BLaER1 (cell line): Measurements from ENCODE around the gene TET1.

Source experiments
- H3K27ac ChIP-seq: shearing (Covaris generic); formaldehyde crosslinking; 2 replicates; pipeline ENCODE4 v1.8.1; 2022
- H3K27me3 ChIP-seq: shearing (Covaris generic); formaldehyde crosslinking; 2 replicates; pipeline ENCODE4 v1.8.1; 2022
- H3K36me3 ChIP-seq: shearing (Covaris generic); formaldehyde crosslinking; 2 replicates; pipeline ENCODE4 v1.8.1; 2022
- H3K4me1 ChIP-seq: shearing (Covaris generic); formaldehyde crosslinking; 2 replicates; pipeline ENCODE4 v1.8.1; 2022
- H3K4me2 ChIP-seq: shearing (Covaris generic); formaldehyde crosslinking; 2 replicates; pipeline ENCODE4 v1.8.1; 2022
- H3K4me3 ChIP-seq: shearing (Covaris generic); formaldehyde crosslinking; 2 replicates; pipeline ENCODE4 v1.8.1; 2022
- H3K9ac ChIP-seq: shearing (Covaris generic); formaldehyde crosslinking; 2 replicates; pipeline ENCODE4 v1.8.1; 2022
- H3K9me3 ChIP-seq: shearing (Covaris generic); formaldehyde crosslinking; 2 replicates; pipeline ENCODE4 v1.8.1; 2022
- H4K20me1 ChIP-seq: shearing (Covaris generic); formaldehyde crosslinking; 2 replicates; pipeline ENCODE4 v1.8.1; 2022
- Cebpa-rat ChIP-seq: shearing (Covaris generic); IDR thresholded peaks from 2 replicates; pipeline ENCODE4 v1.8.1; 2022

The TET1 gene

GRCh38 chr10:68543004-68543918, 16.9 kb upstream of the TET1 start:
- Histone ChIP-seq H3K9me3 (no peaks in the 10 kb centered on the region), H3K27me3 (no peaks in the 10 kb centered on the region), H4K20me1 (no peaks in the 10 kb centered on the region), H3K36me3 (no peaks in the 10 kb centered on the region), H3K9ac (no peak overlapping the region), H3K4me3 (no peak overlapping the region), H3K27ac (no peak overlapping the region), H3K4me1 (no peaks in the 10 kb centered on the region), H3K4me2 (no peak overlapping the region)
- TF ChIP-seq Cebpa-rat, result no peak

- Histone ChIP-seq H3K36me3 (no peaks in the 10 kb centered on the region), H3K27ac (no peak overlapping the region), H3K4me1 (no peaks in the 10 kb centered on the region), H3K4me2 (no peak overlapping the region), H3K9ac (no peak overlapping the region), H3K4me3 (no peak overlapping the region), H3K27me3 (no peaks in the 10 kb centered on the region), H3K9me3 (no peaks in the 10 kb centered on the region), H4K20me1 (no peaks in the 10 kb centered on the region)
- no peak for TF ChIP-seq Cebpa-rat
These were observed 9.3 kb upstream of the TET1 start for GRCh38 chr10:68550747-68551411.

GRCh38 chr10:68553138-68553537, 7.0 kb upstream of the TET1 start:
- Histone ChIP-seq H3K27ac (no peak overlapping the region), H3K36me3 (no peaks in the 10 kb centered on the region), H3K9me3 (no peaks in the 10 kb centered on the region), H3K4me3 (no peak overlapping the region), H4K20me1 (no peaks in the 10 kb centered on the region), H3K4me2 (no peak overlapping the region), H3K27me3 (no peaks in the 10 kb centered on the region; the same call in 1 of the 2 replicates), H3K9ac (no peak overlapping the region), H3K4me1 (no peaks in the 10 kb centered on the region)
- TF ChIP-seq Cebpa-rat, result no peak

GRCh38 chr10:68553599-68553998, 6.5 kb upstream of the TET1 start:
- Histone ChIP-seq H4K20me1 (no peaks in the 10 kb centered on the region), H3K4me1 (no peaks in the 10 kb centered on the region), H3K36me3 (no peaks in the 10 kb centered on the region), H3K4me3 (no peak overlapping the region), H3K9me3 (no peaks in the 10 kb centered on the region), H3K27me3 (peaks cover 4% of the 10 kb centered on the region; the same call in 1 of the 2 replicates), H3K4me2 (no peak overlapping the region), H3K9ac (no peak overlapping the region), H3K27ac (no peak overlapping the region)
- no peak for TF ChIP-seq Cebpa-rat

- Histone ChIP-seq H4K20me1 (peaks cover 25% of the 10 kb centered on the region; the same call in 1 of the 2 replicates), H3K36me3 (no peaks in the 10 kb centered on the region), H3K27me3 (peaks cover 53% of the 10 kb centered on the region), H3K9me3 (peaks cover 9% of the 10 kb centered on the region; the same call in 1 of the 2 replicates), H3K4me1 (peaks cover 14% of the 10 kb centered on the region; the same call in 1 of the 2 replicates), H3K4me3 (no peak overlapping the region), H3K4me2 (no peak overlapping the region), H3K27ac (no peak overlapping the region), H3K9ac (no peak overlapping the region)
- no peak for TF ChIP-seq Cebpa-rat
These were observed 1.7 kb upstream of the TET1 start for GRCh38 chr10:68558478-68558877.

- Histone ChIP-seq H3K4me2 (no peak overlapping the region), H3K9ac (no peak overlapping the region), H3K4me3 (no peak overlapping the region), H3K27me3 (peaks cover 61% of the 10 kb centered on the region), H3K4me1 (peaks cover 14% of the 10 kb centered on the region; the same call in 1 of the 2 replicates), H4K20me1 (peaks cover 29% of the 10 kb centered on the region; the same call in 1 of the 2 replicates), H3K27ac (no peak overlapping the region), H3K9me3 (peaks cover 9% of the 10 kb centered on the region; the same call in 1 of the 2 replicates), H3K36me3 (no peaks in the 10 kb centered on the region)
- TF ChIP-seq Cebpa-rat, result no peak
These were observed 886 bp upstream of the TET1 start for GRCh38 chr10:68559251-68559650.

GRCh38 chr10:68559841-68560185, 324 bp upstream of the TET1 start:
- H3K9ac ChIP-seq, result no peak overlapping the region
- H3K4me2 ChIP-seq, result no peak overlapping the region
- no peak overlapping the region for H3K4me3 ChIP-seq
- peaks cover 14% of the 10 kb centered on the region; the same call in 1 of the 2 replicates for H3K4me1 ChIP-seq
- H3K27me3 ChIP-seq, result peaks cover 67% of the 10 kb centered on the region
- H3K9me3 ChIP-seq, result peaks cover 9% of the 10 kb centered on the region; the same call in 1 of the 2 replicates
- H3K27ac ChIP-seq, result no peak overlapping the region
- no peak for TF ChIP-seq Cebpa-rat
- no peaks in the 10 kb centered on the region for H3K36me3 ChIP-seq
- peaks cover 30% of the 10 kb centered on the region; the same call in 1 of the 2 replicates for H4K20me1 ChIP-seq

- Histone ChIP-seq H3K4me2 (no peak overlapping the region), H3K9me3 (peaks cover 9% of the 10 kb centered on the region; the same call in 1 of the 2 replicates), H3K4me3 (no peak overlapping the region), H3K36me3 (no peaks in the 10 kb centered on the region), H3K4me1 (peaks cover 14% of the 10 kb centered on the region; the same call in 1 of the 2 replicates), H3K27me3 (peaks cover 81% of the 10 kb centered on the region), H3K9ac (no peak overlapping the region), H3K27ac (no peak overlapping the region), H4K20me1 (peaks cover 41% of the 10 kb centered on the region; the same call in 1 of the 2 replicates)
- TF ChIP-seq Cebpa-rat, result no peak
These were observed 1.1 kb downstream of the TET1 start for GRCh38 chr10:68560943-68561864.
